Cardiac fibroblast (primary cell): Measurements from ENCODE around the gene PPP1R10.

Experiments used
- DNase-seq, 2 donors: peaks; one replicate each; pipeline versions ENCODE4 v3.0.0 to v3.0.0-alpha.2; 2010; ENCODE audit warnings: low read depth in 2 of 2
- H3K4me3 ChIP-seq, 2 donors: replicated peaks in 1 of 2; 1 replicate in 1 of 2; 2 replicates in 1 of 2; pipeline ENCODE4 v1.5.1; 2011; ENCODE audit warnings: low read depth in 2 of 2, low read length in 2 of 2, mild to moderate bottlenecking in 2 of 2, moderate library complexity in 1 of 2
- TF ChIP-seq, protein P1 (sequence below): IDR thresholded peaks from one replicate; pipeline ENCODE4 v1.5.1; 2011; ENCODE audit warnings: low read depth, mild to moderate bottlenecking, low read length, inconsistent platforms

PPP1R10 gene

DNA sequence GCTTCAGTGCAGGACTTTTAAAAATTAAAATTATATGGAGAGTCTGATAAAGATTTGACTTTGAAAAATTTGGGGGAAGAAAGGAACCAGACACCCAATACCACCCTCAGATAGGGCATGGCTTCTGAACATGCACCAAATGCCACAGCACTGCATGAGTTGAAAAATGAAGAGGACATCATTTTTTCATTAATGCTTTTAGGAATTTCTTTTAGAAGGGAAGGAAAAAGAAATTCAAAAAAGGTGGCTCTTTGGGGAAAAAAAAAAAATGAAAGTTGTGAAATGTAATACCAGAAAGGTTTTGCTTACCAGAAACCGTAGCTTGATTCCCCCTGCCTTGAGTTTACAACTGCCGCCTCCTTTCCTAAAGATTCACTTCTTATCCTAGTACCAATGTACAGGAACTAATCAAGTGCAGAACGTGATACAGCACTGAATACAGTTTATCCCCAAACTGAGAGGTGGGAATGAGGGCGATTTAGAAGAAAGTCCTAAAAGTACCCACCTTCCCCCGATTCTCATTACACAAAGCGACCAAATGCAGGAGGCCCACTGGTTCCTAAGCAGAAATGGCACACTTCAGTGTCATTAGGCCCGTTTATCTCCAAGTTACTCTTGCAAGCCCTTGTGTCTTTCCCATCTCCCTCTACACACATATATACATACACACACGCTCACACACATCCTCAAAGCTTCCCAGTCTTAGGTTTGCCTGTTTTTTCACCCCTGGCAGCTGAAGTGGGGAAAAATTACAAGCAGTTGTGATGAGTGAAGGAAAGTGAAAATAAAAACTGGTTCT, 2.8 kb downstream of the PPP1R10 start:
- DNase-seq = no peak
- TF ChIP-seq, protein P1, sequence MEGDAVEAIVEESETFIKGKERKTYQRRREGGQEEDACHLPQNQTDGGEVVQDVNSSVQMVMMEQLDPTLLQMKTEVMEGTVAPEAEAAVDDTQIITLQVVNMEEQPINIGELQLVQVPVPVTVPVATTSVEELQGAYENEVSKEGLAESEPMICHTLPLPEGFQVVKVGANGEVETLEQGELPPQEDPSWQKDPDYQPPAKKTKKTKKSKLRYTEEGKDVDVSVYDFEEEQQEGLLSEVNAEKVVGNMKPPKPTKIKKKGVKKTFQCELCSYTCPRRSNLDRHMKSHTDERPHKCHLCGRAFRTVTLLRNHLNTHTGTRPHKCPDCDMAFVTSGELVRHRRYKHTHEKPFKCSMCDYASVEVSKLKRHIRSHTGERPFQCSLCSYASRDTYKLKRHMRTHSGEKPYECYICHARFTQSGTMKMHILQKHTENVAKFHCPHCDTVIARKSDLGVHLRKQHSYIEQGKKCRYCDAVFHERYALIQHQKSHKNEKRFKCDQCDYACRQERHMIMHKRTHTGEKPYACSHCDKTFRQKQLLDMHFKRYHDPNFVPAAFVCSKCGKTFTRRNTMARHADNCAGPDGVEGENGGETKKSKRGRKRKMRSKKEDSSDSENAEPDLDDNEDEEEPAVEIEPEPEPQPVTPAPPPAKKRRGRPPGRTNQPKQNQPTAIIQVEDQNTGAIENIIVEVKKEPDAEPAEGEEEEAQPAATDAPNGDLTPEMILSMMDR = no peak
- peak overlapping the region; percentile 28 to 66 for H3K4me3 ChIP-seq

DNA sequence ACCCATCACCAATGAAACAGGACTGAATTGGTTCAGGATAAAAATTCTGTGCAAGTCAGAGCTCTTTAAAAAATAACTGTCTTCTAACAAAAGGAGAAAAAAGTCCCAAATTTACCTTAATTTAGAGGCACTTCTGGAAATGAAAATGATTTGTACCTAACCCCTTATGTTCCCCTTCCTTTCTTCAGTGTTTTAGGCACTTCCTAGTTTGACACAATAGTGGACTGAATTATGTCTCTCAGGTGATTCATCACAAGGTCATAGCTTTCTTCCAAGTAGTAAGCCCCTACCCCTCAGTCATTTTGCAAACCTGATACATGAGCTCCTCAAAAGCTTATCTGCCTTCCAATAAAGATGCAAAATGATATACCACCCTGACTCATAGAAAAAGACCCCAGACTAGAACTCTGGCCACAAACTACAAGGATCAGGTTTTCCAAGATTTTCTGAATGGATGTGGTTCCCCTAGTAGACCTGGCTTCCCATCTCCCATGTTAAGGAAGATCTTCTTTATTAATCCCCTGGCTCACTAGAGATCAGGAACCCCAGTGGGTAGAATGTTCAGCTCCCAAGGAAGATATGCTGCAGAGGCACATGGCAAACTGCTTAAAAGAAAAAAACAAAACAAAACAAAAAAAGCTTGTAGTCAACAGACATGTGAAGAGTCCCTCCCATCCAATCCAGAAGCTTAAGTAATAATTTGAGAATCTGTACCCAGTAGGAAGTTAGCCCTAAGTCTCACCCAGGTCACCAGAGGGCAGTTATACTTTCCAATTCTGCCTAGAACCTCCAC, 3.6 kb downstream of the PPP1R10 start:
- no peak overlapping the region for H3K4me3 ChIP-seq
- DNase-seq = peak in 1 of 2 donors; percentile 49
- TF ChIP-seq, protein P1 = no peak

DNA sequence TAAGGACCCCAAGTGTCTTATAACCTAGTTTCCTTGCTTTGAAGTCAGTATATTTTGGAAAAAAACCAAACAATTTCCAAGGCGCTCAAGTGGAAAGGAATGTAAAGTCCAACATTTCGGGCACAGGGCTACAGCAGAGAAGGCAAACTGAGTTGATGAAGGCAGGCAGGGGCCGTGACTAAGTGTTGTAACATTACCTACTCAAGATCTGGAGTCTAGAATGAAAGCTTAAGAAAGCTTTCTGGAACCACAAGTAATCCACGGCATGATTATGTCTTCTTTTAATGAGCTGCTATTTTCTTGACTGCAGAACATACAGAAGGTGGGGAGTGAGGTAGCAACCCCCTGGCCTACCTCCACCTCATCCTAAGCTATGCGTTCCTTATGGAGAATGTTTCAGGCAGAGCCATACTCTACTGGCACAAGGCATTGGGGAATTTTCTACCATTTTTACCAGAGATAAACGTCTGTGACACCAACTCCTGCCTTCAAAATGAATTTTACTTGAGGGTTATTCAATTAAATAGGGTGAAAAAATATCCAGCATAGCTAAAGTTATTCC, 4.3 kb downstream of the PPP1R10 start:
- peak; percentile 51 to 62 for DNase-seq
- H3K4me3 ChIP-seq = no peak overlapping the region
- TF ChIP-seq, protein P1 = no peak

DNA sequence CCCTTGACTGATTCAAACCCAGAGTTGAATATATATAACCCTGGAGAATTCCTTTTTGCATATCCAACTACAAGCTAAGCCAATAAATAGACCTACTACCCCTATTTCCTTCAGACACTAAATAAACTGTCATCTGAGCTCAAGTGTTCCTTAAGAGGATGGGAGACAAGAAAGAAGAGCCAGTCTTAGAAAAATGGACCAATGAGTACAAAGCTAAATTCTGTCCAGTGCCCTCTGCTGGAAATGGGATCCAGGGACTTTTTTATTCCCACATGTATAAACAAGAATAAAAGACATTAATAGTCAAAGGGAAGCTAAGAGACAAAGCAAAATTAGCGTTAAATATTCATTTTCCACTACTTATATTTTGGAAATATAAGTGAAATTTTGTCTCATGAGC, 4.8 kb downstream of the PPP1R10 start:
- H3K4me3 ChIP-seq = no peak overlapping the region
- peak; percentile 55 to 59 for DNase-seq
- TF ChIP-seq, protein P1 = peak; percentile 36

DNA sequence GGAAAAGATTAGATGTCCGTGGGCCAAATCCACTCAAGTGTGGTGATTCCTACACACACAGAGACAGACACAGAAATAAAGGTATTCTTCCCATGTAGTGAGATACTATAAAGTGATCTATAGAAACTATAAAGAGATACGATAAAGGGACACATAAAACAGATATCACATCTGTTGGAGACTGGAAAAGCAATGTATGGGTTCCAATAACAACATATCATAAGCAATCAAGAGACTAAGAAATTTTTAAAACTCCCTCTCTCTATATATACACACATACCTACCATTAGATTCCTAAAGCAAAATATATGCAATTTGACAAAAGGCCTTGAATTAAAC, 5.2 kb downstream of the PPP1R10 start:
- TF ChIP-seq, protein P1 = no peak
- no peak for DNase-seq
- no peak overlapping the region for H3K4me3 ChIP-seq

DNA sequence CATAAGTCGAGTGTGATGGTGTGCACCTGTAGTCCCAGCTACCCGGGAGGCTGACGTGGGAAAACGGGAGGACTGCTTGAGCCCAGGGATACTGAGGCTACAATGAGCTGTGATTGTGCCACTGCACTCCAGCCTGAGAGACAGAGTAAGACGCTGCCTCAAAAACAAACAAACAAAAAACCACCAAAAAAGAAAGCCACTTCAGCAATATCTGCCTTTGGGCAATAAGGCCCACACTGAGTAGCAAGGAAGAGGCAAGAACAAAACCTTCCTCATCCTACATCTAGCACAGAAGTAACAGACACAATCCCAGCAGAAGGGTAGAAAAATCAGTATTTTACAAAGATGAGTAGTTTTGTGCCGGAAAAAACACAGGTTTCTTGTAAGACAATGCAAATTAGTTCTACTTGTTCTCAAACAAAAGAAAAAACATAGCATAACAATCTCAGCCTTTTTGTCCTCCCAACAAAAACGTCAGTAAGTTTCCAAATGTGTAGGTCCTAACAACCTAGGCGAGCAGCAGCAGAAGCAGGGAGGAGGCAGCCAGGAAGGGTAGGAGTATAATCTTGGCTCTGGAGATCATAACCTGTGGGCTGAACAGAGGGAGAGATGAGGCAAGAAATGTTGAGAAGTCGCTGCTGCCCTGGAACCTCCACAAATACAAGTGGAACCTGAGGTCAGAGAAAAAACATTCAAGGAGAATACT, 5.7 kb downstream of the PPP1R10 start:
- H3K4me3 ChIP-seq = no peak overlapping the region
- TF ChIP-seq, protein P1 = no peak
- DNase-seq = no peak
